ENCODE data around the gene RPL36AL.

DNA sequence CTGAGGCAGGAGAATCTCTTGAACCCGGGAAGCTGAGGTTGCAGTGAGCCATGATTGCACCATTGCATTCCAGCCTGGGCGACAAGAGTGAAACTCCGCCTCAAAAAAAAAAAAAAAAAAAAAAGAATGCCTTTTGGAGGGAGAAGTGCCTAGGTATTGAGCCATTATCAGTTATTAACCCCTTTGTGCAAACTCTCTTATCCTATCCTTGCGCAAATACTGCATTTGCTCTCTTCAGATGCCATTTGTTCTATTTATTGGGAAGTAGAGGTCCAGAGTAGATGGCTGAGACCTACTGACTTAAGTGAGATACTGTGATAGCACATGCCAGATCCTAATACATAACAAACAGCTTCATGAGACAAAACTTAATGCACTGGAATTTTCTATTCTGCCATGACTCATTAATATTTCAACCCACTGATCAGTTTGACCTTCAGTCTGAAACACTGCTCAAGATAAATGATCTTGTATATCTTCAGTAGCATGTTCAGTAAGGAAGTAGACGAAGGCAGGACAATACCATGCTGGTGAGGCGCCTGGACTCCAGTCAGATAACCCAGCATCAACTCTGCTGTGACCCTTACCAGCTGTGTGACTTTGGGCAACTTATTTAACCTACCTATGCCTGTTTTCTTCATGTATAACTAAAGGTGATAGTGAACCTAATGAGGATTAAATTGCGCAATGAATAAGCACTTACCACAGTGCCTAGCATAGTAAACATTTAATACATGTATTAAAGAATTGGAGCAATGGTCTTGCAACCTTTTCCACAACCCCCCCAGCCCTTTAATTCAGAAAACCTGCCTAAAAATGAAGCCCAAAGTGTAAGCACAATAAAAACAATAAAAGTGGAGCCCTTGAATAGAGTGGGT is 20.4 kb upstream of the RPL36AL start:
- TF ChIP-seq EZH2phosphoT487 (IDR thresholded peaks at IDR 0.05; ENCODE audit: unreplicated experiment): no peak
- TF ChIP-seq, protein P1, sequence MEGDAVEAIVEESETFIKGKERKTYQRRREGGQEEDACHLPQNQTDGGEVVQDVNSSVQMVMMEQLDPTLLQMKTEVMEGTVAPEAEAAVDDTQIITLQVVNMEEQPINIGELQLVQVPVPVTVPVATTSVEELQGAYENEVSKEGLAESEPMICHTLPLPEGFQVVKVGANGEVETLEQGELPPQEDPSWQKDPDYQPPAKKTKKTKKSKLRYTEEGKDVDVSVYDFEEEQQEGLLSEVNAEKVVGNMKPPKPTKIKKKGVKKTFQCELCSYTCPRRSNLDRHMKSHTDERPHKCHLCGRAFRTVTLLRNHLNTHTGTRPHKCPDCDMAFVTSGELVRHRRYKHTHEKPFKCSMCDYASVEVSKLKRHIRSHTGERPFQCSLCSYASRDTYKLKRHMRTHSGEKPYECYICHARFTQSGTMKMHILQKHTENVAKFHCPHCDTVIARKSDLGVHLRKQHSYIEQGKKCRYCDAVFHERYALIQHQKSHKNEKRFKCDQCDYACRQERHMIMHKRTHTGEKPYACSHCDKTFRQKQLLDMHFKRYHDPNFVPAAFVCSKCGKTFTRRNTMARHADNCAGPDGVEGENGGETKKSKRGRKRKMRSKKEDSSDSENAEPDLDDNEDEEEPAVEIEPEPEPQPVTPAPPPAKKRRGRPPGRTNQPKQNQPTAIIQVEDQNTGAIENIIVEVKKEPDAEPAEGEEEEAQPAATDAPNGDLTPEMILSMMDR (conservative IDR thresholded peaks at IDR 0.05; ENCODE audit: low read depth in 2 of 2): no peak
- no peak for TF ChIP-seq EZH2 (IDR thresholded peaks at IDR 0.05; ENCODE audit: low read depth, unreplicated experiment)
- TF ChIP-seq, protein P2, sequence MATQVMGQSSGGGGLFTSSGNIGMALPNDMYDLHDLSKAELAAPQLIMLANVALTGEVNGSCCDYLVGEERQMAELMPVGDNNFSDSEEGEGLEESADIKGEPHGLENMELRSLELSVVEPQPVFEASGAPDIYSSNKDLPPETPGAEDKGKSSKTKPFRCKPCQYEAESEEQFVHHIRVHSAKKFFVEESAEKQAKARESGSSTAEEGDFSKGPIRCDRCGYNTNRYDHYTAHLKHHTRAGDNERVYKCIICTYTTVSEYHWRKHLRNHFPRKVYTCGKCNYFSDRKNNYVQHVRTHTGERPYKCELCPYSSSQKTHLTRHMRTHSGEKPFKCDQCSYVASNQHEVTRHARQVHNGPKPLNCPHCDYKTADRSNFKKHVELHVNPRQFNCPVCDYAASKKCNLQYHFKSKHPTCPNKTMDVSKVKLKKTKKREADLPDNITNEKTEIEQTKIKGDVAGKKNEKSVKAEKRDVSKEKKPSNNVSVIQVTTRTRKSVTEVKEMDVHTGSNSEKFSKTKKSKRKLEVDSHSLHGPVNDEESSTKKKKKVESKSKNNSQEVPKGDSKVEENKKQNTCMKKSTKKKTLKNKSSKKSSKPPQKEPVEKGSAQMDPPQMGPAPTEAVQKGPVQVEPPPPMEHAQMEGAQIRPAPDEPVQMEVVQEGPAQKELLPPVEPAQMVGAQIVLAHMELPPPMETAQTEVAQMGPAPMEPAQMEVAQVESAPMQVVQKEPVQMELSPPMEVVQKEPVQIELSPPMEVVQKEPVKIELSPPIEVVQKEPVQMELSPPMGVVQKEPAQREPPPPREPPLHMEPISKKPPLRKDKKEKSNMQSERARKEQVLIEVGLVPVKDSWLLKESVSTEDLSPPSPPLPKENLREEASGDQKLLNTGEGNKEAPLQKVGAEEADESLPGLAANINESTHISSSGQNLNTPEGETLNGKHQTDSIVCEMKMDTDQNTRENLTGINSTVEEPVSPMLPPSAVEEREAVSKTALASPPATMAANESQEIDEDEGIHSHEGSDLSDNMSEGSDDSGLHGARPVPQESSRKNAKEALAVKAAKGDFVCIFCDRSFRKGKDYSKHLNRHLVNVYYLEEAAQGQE (IDR thresholded peaks at IDR 0.05; ENCODE audit: unreplicated experiment): no peak
- no peak for TF ChIP-seq POLR2AphosphoS5 (IDR thresholded peaks at IDR 0.05; ENCODE audit: low read depth)
- no peak for TF ChIP-seq STAT1 (IDR thresholded peaks at IDR 0.05; ENCODE audit: unreplicated experiment)
- TF ChIP-seq JUNB (IDR thresholded peaks at IDR 0.05; ENCODE audit: unreplicated experiment): no peak
- TF ChIP-seq NANOG (IDR thresholded peaks at IDR 0.05; ENCODE audit: borderline replicate concordance): no peak
- TF ChIP-seq ZNF114 (CRISPR knock-in tag; IDR thresholded peaks at IDR 0.05): no peak

Data from GM23338 (cell line).